Right lung (tissue), 5 donors: ENCODE measurements around the gene CCDC93. TPM values are rescaled to one million over a fixed set of nuclear protein-coding genes. Genes with fewer than 3 reads are reported as not detected.

Experiments
- DNase-seq, 2 donors: peaks; one replicate each; pipeline ENCODE4 v3.0.0-alpha.2; 2013
- polyA plus RNA-seq, 5 donors: library from polyadenylated mRNA; unstranded; fragments of 120-200 nt; gene quantifications; one replicate each; pipeline versions ENCODE4 v1.2.1 to v1.2.3, GENCODE V29; 2013; ENCODE audit warnings: inconsistent platforms in 1 of 5, low replicate concordance in 1 of 5; ENCODE audit not compliant: insufficient read length in 5 of 5, insufficient read depth in 1 of 5

Gene CCDC93
- polyA plus RNA-seq, 5 donors: 32.5 to 57.6 (median 51.1) TPM

GRCh38 chr2:117989854-117990438, 23.9 kb downstream of the CCDC93 start:
- no peak for DNase-seq

DNA sequence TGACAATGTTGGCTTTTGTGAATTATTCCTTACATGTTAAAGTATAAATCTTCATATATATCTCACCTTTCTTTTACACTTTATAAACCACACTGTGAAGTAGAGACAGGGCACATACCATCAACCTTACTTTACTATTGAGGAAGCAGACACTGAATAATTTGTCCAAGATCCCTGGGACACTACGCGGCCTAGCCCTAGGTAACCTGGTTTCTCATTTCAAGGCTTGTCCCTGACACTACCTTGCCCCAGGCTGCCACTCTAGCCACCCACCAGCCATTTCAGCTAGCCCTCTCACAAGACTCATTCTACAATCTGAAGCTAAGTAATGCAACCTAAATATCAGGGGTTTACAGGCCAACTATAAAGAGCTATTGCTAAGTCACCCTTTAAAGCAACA, 26.7 kb downstream of the CCDC93 start:
- DNase-seq: no peak

GRCh38 chr2:117985092-117985491, 28.8 kb downstream of the CCDC93 start:
- DNase-seq: no peak

- DNase-seq: no peak
These were observed 29.7 kb downstream of the CCDC93 start for GRCh38 chr2:117984208-117984607.

DNA sequence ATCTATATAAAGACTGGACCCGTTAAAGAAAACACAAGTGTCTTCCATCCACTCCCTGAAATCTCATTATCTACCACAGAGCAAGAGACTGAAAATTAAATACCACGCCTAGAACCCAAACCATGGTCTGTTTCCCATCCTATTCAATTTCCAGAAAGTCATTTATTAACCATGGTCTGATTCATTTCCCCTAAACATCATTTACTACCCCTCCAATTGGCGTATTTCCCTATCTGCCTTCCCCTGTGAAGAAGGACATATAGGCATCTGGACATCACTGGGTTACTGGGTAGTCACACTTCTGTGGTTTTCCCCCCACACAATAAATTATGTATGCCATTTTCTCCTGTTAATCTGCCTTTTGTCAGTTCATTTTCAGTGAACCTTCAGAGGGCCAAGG, 30.8 kb downstream of the CCDC93 start:
- no peak for DNase-seq

DNA sequence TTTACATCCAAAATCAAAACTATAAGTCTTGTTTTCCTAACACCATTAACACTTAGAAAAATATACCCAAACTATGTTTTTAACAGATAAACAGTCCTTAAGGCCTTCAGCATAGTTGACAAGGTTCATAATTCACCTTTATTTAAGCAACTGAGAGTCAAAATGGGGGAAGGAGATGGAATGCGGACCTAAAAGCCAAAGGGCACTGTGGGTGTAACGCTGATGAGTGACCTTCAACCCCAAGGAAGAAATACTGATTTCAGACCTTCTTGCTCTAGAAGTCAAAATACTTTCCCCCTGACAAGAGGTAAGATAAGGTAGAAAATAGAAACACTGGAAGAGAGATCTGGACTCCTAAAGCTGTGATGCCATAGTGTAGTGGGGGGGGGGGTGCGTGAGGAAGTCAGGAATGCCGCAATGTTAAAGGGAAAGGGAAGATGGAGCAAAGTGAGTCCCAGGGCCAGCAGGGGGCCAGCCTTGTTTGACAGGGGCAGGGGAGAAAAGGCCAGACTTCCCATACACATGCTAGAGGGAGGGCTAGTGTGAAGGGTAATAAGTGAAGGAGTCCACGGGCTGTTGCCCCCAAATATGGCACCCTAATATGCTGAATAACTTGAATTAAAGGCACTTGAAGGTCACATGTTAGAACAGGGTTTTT, 31.4 kb downstream of the CCDC93 start:
- DNase-seq: no peak

DNA sequence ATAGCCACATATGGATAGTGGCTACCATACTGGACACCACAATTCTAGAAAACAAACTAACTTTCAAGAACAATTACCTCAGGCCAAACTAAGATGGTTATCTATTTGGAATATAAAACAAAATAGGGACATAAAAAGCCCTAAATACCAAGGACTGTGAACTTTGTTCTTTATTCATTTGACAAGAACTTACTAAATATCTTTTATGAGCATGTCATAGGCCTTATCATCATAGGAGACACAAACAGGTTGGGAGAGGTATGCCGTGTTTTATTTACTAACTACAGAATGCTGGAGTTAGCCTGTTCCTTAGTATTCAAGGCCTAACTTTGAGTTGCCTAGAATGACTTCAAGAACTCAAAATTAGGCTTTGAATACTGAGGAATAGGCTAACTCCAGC, 32.1 kb downstream of the CCDC93 start:
- no peak for DNase-seq

DNA sequence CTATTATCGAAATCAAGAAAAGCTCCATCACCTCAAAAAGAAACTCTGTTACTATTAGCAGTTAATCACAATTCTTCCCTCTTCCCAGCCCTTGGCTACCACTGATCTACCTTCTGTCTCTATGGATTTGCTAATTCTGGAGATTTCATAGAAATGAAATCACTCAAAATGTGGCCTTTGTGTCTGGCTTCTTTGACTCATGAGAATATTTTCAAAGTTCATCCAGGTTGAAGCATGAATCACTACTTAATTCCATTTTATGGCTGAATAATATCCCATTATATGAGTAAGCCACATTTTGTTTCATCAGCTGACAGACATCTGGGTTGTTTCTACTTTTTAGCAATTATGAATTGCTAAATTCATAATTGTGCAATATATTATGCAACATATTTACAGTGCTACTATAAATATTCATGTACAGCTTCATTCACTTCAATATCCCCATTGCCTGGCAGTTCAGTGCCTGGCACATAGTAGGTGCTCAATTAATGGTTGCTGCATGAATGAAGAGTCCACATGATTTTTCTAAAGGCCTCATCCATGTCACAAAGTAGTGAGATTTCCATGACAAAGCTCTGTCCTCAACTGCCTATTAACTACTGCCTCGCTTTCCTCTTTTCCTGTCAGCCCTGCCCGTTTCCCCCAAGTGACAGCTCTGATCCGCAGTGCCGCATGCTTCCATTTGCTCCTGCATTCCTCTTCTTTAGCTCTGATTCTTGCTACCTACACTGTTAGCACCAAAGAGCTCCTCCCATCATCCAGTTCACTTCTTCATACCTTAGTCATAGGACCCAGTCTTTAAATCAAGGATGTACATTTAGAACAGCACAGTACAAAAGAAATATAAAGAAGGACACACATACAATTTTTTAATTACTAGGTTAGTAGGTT, 32.8 kb downstream of the CCDC93 start:
- DNase-seq: peak; percentile 41 to 48

GRCh38 chr2:117979911-117980701, 33.8 kb downstream of the CCDC93 start:
- no peak for DNase-seq

- DNase-seq: no peak
These were observed 36.2 kb downstream of the CCDC93 start for GRCh38 chr2:117977696-117978095.

DNA sequence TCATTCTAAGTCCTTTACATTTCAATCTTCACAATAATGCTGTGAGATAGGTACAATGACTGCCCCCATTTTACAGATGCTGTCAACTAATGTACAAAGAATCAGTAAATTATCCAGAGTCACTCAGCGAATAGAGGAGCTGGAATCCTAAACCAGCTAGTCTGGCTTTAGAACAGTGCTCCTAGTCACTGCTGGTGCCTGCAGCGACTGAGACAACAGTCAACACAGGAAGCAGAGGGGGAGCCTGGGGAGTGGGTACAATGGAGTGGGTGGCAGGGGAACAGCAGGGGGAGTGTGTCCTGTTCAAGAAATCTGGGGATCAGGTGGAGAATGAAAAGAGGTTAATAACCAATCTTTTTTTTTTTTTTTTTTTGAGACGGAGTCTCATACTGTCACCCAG, 37.3 kb downstream of the CCDC93 start:
- no peak for DNase-seq

GRCh38 chr2:117973498-117974082, 40.3 kb downstream of the CCDC93 start:
- no peak for DNase-seq

GRCh38 chr2:117972476-117973123, 41.3 kb downstream of the CCDC93 start:
- DNase-seq: no peak

DNA sequence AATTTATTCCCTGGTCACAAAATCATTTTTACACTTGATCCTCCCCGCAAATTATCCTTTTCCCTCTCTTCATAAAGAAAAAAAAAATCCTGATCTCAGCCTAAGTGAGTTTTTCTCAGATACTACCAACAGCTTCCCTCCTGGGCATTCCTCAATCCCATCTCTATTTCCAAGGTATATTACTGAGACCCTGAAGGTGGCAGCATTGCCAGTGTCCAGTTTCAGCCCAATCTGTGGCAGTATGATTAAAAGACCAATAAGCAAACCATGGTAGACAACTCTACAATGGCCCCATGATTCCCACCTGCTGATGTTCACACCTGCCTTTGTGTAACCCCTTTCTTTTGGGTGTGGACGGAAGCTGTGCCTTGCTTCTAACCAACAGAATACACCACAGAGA, 45.1 kb downstream of the CCDC93 start:
- no peak for DNase-seq

DNA sequence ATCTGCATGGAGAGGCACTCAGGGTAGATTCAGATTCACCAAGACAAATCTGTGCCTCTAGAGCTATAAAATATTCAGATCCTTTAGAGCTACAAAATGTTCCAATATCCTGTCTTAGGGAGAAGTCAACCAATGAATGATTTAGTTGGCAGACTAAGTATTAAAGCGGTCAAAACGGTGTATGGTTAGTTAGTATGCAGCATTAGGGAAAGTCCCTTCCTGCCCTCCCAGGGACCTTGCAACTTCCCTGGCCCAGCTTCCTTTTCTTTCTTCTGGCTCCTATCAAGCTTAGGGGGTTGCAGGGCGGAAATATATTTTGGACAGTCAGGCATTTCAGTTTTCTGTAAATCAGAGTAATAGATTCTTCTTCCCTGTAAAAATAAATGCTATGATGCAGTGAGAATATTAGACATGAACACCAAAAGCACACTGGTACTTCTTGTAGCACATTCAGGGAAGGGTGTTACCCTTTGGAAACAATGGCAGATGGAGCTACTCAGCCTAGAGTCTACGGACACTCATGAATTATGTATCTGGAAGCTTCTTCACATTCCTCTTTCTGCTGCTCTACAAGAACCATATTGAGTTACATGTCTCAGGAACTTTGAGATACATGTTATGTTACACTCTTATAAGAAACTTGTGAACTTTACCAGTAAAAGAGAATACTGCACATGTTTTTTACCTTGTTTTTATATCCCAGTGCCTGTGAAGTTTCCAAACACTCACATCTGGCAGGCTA, 45.7 kb downstream of the CCDC93 start:
- no peak for DNase-seq

GRCh38 chr2:117963446-117963845, 50.4 kb downstream of the CCDC93 start:
- no peak for DNase-seq

GRCh38 chr2:117961201-117961600, 52.7 kb downstream of the CCDC93 start:
- DNase-seq: no peak

GRCh38 chr2:117960231-117960630, 53.6 kb downstream of the CCDC93 start:
- no peak for DNase-seq

- peak; percentile 22 to 23 for DNase-seq
These were observed 55.7 kb downstream of the CCDC93 start for GRCh38 chr2:117958186-117958585.

DNA sequence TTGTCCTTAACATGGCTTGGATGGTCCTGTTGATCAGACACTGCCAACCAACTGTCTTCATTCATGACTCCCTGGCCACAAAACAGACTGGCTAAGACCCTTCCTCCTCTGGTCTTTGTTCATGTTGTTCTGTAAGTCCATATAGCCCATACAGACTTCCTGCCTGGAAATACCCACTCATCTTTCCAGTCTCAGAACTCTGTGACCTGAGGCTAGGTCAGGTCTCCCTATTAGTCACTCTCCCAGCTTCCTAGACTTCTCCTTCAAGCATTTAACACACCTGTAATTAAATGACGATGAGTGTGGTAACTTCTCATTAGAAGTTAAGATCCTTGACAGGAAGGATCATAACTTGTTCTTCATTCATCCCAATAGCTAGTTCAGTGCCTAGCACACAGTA, 56.3 kb downstream of the CCDC93 start:
- no peak for DNase-seq
